Gastroesophageal sphincter (tissue), 3 donors: ENCODE results near the gene LRRC4B.
"Not testable (repeated sequence)": the region's sequence is repeated elsewhere in the genome, so short reads cannot be mapped to it uniquely, and the experiment has no call there.

ENCODE experiments used
- EP300 ChIP-seq: sonication (generic); formaldehyde crosslinking; IDR thresholded peaks from one replicate; pipeline ENCODE4 v1.6.1; 2017; ENCODE audit warnings: antibody characterized with exemption, mild to moderate bottlenecking
- POLR2A ChIP-seq, 2 donors: fragments of 450-650 bp; IDR thresholded peaks; one replicate each; pipeline ENCODE4 v1.6.1; 2017; ENCODE audit warnings: antibody characterized with exemption in 2 of 2, mild to moderate bottlenecking in 2 of 2, moderate library complexity in 1 of 2
- POLR2AphosphoS5 ChIP-seq: sonication (generic); formaldehyde crosslinking; IDR thresholded peaks from one replicate; pipeline ENCODE4 v1.6.1; 2017; ENCODE audit warnings: antibody characterized with exemption
- TF ChIP-seq, protein P1 (sequence below), 4 experiments: fragments of 200-600 bp in 2 of 4; fragments of 450-650 bp in 2 of 4; sonication (generic) in 1 of 4; IDR thresholded peaks; one replicate each; pipeline ENCODE4 v1.5.1; 2017 to 2019; ENCODE audit warnings: antibody characterized with exemption in 4 of 4, mild to moderate bottlenecking in 2 of 4, moderate library complexity in 2 of 4

DNA sequence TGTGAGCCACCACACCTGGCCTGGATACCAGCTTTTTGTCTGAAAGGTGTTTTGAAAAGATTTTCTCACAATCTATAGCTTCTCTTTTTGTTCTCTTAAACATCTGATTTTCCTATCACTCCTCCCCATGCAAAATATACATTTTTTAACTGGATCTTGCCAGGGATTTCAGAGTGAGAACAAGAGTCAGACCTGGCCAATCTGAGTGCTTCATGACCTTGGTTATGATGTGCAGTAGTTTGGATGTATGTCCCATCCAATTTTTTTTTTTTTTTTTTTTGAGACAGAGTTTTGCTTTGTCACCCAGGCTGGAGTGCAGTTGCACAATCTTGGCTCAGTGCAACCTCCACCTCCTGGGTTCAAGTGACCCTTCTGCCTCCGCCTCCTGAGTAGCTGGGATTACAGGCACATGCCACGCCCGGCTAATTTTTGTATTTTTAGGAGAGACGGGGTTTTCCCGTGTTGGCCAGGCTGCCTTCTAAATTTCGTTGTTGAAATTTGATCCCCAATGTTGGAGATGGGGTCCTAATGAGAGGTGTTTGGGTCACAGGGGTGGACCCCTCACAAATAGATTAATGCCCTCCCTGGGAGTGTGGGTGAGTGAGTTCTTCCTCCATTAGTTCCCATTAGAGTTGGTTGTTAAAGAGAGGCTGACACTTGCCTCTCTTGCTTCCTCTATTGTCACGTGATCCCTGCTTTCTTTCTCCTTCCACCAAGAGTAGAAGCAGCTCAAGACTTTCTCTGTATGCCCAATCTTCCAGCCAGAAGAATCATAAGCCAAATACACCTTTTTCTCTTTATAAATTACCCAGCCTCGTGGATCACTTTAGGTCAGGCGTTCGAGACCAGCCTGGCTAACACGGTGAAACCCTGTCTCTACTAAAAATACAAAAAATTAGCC is 44.5 kb upstream of the LRRC4B start:
- TF ChIP-seq, protein P1, sequence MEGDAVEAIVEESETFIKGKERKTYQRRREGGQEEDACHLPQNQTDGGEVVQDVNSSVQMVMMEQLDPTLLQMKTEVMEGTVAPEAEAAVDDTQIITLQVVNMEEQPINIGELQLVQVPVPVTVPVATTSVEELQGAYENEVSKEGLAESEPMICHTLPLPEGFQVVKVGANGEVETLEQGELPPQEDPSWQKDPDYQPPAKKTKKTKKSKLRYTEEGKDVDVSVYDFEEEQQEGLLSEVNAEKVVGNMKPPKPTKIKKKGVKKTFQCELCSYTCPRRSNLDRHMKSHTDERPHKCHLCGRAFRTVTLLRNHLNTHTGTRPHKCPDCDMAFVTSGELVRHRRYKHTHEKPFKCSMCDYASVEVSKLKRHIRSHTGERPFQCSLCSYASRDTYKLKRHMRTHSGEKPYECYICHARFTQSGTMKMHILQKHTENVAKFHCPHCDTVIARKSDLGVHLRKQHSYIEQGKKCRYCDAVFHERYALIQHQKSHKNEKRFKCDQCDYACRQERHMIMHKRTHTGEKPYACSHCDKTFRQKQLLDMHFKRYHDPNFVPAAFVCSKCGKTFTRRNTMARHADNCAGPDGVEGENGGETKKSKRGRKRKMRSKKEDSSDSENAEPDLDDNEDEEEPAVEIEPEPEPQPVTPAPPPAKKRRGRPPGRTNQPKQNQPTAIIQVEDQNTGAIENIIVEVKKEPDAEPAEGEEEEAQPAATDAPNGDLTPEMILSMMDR (IDR thresholded peaks at IDR 0.05): not testable (repeated sequence)
- TF ChIP-seq POLR2AphosphoS5; POLR2A (IDR thresholded peaks at IDR 0.05); EP300: not testable (repeated sequence)
